HG03095 (cell line): Measurements from ENCODE around the gene DCLRE1B.

Source experiments
- ATAC-seq: cut with Tn5 transposase; IDR thresholded peaks from one replicate; pipeline ENCODE4 v1.9.1; 2021; ENCODE audit warnings: moderate library complexity; ENCODE audit not compliant: unreplicated experiment

The DCLRE1B gene

GRCh38 chr1:113886417-113887401 is 18.4 kb upstream of the DCLRE1B start:
- no peak for ATAC-seq

DNA sequence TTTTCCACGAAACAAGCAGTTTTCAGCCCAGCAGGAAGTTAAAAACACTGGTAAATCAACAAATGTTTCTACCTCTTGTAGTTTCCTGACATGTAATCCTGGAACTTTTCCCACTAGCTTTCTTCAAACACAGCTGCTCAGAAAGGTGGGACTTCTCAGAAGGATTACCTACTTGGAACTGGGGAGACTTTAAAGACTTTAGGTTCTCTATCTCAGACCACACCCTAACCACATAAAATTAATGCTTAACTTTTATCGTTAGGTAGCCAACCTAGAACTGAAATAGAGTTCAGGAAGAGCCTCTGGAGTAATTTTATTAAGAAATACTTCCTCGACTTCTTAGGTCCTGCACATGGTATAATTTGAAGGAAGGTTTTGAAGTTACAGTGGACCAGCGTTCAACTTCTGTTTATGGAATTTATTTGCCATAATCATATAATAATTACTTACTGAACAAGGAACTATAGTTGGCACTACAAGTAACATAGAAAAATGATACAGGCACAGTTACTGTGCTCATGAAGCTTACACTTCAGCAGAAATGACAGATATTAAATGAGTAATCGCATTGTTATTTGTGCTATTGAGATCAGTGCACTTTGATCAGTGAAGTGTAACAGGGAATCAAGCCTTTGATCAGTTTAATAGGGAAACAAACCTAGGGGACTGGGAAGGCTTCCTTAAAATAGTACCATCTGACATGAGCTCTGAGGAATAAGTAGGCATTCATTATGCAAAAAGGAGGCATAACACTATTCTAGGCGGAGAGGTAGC is 17.5 kb upstream of the DCLRE1B start, which contains the start of gene BCL2L15:
TSS of gene BCL2L15 (minus strand) at position 180 of the 774 bp plus-strand sequence. CDS start 206 bp downstream, outside the sequence.
- no peak for ATAC-seq

- no peak for ATAC-seq
These were observed 14.3 kb upstream of the DCLRE1B start for GRCh38 chr1:113890816-113891215.

DNA sequence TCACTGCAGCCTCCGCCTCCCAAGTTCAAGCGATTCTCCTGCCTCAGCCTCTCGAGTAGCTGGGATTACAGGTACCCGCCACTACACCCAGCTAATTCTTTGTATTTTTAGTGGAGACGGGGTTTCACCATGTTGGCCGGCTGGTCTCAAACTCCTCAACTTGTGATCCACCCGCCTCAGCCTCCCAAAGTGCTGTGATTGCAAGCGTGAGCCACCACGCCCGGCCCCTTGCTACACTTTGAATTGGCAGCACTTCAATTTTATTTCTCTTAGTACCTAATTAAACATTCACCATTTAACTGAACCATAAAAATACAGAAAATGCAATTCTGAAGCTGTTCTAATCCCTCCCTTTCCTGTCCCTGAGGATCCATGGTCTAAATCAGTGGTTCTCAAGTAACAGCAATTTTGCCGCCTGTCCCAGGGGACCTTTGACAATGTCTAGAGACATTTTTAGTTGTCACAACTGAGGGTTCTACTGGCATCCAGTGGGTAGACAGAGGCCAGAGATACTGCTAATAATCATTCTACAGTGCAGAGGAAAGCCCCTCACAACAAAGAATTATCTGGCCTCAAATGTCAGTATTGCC is 13.4 kb upstream of the DCLRE1B start:
- ATAC-seq: no peak

DNA sequence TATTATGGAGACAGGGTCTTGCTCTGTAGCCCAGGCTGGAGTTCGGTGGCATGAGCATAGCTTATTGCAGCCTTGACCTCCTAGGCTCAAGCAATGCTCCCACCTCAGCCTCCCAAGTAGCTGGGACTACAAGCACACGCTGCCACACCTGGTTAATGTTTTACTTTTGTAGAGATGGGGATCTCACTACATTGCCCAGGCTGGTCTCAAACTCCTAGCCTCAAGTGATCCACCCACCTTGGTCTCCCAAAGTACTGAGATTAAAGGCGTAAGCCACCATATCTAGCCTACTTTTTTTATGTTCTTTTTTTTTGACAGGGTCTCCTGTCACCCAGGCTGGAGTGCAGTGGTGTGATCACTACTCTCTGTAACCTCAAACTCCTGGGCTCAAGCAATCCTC is 11.9 kb upstream of the DCLRE1B start:
- ATAC-seq: no peak

GRCh38 chr1:113895098-113895497 is 10.0 kb upstream of the DCLRE1B start:
- no peak for ATAC-seq

GRCh38 chr1:113895961-113896360 is 9.2 kb upstream of the DCLRE1B start:
- no peak for ATAC-seq

DNA sequence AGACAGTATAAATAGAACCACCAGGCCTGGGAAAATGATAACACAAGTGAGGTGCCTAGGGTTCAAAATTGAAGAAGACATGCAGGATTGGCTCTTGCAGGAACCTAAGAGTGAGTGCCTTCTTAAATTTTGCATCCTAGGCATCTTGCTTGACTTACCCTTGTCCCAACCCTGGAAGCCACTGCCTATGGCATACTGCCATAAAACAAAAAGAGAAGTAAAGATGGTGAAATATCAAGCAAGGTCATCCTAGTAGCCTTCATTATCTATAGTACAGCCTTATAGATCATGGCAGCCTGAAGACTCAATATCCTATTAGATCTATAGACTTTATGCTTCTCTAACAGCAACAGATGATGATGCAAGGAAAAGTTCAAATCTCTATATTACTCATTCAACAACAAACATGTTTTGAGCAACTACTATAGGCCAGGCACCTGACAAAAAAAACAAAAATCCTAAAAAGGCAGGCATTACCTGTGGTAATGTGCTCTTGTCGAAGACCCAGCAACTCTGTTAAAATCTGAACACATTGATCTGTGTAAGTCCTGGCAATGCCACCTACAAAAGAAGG is 6.8 kb upstream of the DCLRE1B start:
- no peak for ATAC-seq

- no peak for ATAC-seq
These were observed 6.0 kb upstream of the DCLRE1B start for GRCh38 chr1:113899111-113899510.

DNA sequence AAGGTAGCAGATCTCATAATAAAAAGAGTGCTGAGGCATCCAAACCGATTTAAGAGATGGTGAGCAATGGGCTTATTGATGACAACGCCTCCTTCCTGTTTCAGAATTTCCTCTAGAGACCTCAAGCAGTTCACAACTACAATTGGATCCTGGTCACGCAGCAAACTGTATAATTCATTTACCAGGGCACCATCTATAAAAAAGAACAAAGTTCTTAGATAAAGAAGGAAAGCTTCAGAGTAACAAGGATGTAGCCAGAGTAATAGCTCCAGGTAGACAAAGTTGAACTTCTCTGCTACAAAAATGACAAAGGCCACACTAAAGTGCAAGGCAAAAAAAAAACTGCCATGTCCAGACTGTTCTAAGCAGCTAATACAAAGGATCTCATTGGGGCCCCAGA is 3.9 kb upstream of the DCLRE1B start:
- no peak for ATAC-seq

GRCh38 chr1:113903501-113904292 is 1.4 kb upstream of the DCLRE1B start:
- ATAC-seq: no peak

DNA sequence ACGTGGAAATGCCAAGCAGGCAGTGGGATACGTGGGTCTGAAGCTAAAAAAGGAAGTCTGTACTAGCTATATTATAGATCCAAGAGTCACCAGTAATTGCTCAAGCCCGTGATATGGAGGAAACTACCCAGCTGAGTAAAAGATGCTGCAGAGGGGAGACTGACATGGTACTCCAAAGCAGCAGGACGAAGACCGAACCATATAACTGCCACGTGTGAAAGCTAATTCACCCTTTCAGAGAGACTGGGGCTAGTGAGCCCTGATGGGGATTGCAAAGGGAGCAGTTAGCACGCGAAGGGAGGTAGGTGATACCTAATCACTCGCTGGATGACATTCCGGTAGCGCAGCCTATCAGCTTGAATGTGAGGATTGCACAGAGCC is 843 bp upstream of the DCLRE1B start:
- peak; percentile 29 for ATAC-seq

GRCh38 chr1:113905435-113905861 is 322 bp downstream of the DCLRE1B start:
- no peak for ATAC-seq

DNA sequence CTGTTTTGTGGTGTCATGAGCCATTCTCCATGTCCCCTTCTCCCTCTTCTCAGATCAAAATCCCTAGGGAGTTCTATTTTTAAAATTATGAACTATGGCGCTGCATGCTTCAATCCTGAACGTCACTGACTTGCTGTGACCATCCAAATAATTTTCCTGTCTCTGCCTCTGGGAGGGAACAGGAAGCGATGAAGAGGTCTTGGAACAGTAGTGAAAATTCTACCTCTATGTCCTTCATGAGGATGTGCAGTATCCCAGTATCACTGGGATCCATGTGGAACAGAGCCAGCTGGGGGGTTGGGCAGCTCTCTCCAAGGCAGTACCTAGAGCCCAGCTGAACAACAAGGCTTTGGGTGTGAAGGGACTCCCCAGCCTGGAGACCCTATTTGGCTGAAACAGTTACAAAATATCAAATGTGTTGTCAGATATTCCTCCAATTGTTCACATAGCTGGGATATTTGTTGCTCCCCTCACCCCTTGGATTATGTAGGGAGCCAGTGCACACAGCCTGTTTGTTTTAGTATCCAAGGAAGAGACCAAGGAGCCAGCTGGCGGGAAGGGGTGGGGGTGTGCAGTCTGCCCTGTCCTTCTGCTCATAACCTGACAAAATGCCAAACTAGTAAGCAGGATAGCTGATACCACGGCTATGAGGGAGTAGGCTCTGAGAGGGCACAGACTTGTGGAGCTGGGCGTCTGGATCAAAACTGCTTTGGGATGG is 7.6 kb downstream of the DCLRE1B start:
- ATAC-seq: no peak

DNA sequence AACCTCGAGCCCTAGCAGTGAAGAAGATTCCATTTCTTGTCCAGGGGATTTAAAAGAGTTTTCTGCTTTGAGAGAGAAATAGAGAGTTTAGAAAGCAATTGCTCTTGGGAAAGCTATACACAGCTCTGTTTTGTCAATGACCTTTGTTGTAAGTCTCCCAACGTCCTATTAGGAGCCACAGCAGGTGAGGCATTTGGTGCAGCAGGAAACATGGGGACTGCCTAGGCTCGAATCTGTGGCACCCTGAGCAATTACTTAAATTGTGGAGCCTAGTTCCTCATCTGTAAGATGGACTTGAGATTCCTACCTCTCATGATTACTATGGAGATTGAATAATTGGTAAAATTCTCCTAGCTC is 8.2 kb downstream of the DCLRE1B start:
- no peak for ATAC-seq

DNA sequence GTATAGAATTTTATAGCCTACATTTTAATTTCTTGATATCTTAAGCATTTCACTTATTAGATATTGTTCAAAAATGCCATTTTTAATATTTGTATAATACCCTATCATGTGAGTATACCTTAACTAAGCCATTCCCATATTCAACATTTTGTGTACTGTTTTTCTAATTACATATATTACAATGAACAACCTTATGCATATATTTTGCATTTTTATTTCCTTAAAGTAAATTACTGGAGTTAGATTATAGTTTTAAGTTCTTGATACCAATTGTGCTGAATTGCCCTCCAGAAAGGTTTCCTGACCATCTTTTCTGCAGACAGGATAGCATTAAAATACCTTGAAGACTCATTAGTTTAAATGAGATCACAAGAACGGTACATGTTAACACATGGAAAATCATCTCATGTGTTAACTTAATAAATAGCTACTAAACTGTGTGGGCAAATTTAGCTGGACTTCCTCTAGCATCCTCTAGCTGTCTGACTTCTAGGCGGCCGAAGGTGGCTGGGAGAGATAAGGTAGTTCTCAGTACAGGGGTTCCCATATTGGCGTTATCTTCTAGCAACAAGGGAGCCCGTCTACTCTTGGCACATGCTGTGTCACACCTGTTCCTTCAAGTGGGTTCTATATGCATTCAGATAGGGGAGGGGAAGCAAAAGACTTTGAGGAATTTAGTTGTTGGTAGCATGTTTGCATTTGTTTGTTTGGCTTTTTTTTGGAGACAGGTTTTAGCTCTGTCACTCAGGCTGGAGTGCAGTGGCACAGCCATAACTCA is 8.9 kb downstream of the DCLRE1B start:
- no peak for ATAC-seq

- ATAC-seq: no peak
These were observed 11.8 kb downstream of the DCLRE1B start for GRCh38 chr1:113916974-113917373.

DNA sequence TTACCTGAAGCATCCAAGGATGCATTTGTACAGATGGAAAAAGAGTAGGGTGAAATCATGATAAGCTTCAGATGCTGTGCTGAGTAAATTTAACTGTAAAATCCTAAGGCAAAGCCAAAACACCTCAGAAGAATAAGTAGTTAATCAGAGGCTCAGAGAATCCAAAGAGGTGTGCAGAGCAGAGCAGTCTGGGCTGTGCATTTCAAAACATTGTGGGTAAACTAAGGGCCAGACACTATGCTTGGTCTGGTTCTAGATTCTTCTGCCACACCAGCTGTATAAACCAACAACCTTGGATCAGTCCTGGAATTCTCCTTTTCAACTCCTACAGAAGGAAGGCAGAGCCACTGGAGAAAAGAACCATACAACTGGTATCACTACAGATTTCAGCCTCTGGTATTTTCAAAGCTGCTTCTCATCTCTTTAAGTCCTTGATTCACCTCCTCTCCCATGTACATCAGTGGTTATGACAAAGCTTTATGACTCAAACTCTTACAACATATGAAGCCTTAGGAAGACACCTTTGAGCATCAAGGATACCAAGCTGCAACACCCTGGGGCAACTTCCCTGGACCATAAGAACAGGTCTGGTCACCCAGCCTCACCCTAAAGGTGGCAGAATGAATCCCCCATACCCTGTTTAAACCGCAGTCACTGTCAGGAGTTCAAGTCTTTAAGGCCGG is 12.4 kb downstream of the DCLRE1B start:
- ATAC-seq: no peak
